ENCODE data around the gene LENG8. TPM values are rescaled to one million over a fixed set of nuclear protein-coding genes. Genes with fewer than 3 reads are reported as not detected.
A peak's percentile ranks its signal among the peaks of the same experiment; 100 is the strongest.

LENG8 gene
- total and polyA plus RNA-seq, 2 of the 13 experiments (the other 11 are each of a cell fraction or from before 2014, with no cell fraction given), result 14.3 to 41.9 TPM

DNA sequence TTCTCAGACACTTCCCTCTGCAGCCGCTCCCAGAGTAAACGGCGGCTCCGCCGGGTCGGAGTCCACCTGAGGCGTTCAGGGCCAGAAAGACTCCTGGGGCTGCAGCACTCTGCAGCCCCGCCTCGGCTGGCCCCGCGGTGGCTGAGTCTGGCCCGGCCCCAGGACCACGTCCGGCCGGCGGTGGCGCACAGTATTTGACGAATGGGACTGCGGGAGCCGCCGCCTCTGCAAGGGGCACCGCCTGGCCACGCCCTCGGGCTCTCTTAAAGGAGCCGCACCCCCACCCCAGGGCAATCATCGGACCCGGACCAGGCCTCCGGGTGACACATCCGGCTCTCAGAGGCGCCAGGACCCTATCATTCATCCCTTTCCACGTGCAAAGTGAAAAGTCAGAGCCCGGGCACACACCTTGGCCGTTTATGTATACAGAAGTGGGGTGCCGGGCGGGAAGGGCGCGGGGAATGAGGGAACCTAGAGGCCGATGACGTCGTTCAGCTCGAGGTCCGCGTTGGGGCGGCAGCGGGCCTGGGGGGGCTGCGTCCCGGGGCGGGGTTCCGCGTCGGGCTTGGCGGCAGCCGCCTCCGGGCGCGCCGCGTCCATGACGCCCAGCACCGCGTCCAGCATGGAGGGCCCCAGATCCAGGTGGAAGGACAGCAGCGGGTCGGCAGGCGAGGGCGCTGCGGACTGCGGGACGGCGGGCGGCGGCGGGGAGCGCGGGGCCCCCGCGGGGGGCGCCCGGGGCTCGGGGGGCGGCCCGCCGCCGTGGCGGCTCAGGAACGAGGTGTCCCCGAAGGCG lies 15.8 kb downstream of the LENG8 start (continued):
- TF ChIP-seq MEIS2 (CRISPR knock-in tag; IDR thresholded peaks at IDR 0.05) (peak; percentile 31; the same call in 1 of the 2 replicates), FOXJ3 (CRISPR knock-in tag; IDR thresholded peaks at IDR 0.05; ENCODE audit: borderline replicate concordance) (peak; percentile 32; the same call in 1 of the 2 replicates), ETV6 (CRISPR knock-in tag; conservative IDR thresholded peaks at IDR 0.05) (peak; percentile 27; the same call in 1 of the 2 replicates), NCOA5 (CRISPR knock-in tag; IDR thresholded peaks at IDR 0.05) (no peak), NR1H2 (CRISPR knock-in tag; IDR thresholded peaks at IDR 0.05; ENCODE audit: borderline replicate concordance, low read depth) (no peak), DNMT3B (CRISPR knock-in tag; conservative IDR thresholded peaks at IDR 0.05) (no peak), MTA1 (CRISPR knock-in tag; IDR thresholded peaks at IDR 0.05; ENCODE audit: borderline replicate concordance) (peak; percentile 73), KDM5B (CRISPR knock-in tag; IDR thresholded peaks at IDR 0.05; ENCODE audit: borderline replicate concordance) (peak; percentile 55), KDM5A (IDR thresholded peaks at IDR 0.05; ENCODE audit: borderline replicate concordance, low read length) (peak; percentile 56; the same call in 1 of the 2 replicates), CHCHD3 (CRISPR knock-in tag; IDR thresholded peaks at IDR 0.05) (no peak), SKI (IDR thresholded peaks at IDR 0.05; ENCODE audit: partially characterized antibody) (peak; percentile 55), MEF2D (CRISPR knock-in tag; IDR thresholded peaks at IDR 0.05) (peak; percentile 62), ZNF589 (CRISPR knock-in tag; conservative IDR thresholded peaks at IDR 0.05) (0 out of 2 replicates have a peak, but pooled peaks have one; percentile 34), ARNTL (CRISPR knock-in tag; IDR thresholded peaks at IDR 0.05) (peak; percentile 71; the same call in 1 of the 2 replicates), PCBP1 (IDR thresholded peaks at IDR 0.05; ENCODE audit: borderline replicate concordance, low read depth, low read length) (0 out of 2 replicates have a peak, but pooled peaks have one; percentile 70), POLR2A (IDR thresholded peaks at IDR 0.05; ENCODE audit: insufficient read depth in 1 of 2, low read depth in 2 of 2, low read length in 2 of 2) (peak; percentile 60 to 62; a peak in 2 of 4 replicates), SIN3A (IDR thresholded peaks at IDR 0.05; ENCODE audit: borderline replicate concordance, low read depth, low read length) (peak; percentile 22; the same call in 1 of the 2 replicates), ETV5 (CRISPR knock-in tag; IDR thresholded peaks at IDR 0.05; ENCODE audit: borderline replicate concordance) (peak; percentile 36; the same call in 1 of the 2 replicates)
- TF ChIP-seq, protein P1, sequence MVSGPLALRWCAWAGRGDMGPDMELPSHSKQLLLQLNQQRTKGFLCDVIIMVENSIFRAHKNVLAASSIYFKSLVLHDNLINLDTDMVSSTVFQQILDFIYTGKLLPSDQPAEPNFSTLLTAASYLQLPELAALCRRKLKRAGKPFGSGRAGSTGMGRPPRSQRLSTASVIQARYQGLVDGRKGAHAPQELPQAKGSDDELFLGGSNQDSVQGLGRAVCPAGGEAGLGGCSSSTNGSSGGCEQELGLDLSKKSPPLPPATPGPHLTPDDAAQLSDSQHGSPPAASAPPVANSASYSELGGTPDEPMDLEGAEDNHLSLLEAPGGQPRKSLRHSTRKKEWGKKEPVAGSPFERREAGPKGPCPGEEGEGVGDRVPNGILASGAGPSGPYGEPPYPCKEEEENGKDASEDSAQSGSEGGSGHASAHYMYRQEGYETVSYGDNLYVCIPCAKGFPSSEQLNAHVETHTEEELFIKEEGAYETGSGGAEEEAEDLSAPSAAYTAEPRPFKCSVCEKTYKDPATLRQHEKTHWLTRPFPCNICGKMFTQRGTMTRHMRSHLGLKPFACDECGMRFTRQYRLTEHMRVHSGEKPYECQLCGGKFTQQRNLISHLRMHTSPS (CRISPR knock-in tag; IDR thresholded peaks at IDR 0.05; ENCODE audit: low read depth), result no peak
- TF ChIP-seq, protein P2, sequence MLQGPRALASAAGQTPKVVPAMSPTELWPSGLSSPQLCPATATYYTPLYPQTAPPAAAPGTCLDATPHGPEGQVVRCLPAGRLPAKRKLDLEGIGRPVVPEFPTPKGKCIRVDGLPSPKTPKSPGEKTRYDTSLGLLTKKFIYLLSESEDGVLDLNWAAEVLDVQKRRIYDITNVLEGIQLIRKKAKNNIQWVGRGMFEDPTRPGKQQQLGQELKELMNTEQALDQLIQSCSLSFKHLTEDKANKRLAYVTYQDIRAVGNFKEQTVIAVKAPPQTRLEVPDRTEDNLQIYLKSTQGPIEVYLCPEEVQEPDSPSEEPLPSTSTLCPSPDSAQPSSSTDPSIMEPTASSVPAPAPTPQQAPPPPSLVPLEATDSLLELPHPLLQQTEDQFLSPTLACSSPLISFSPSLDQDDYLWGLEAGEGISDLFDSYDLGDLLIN (CRISPR knock-in tag; IDR thresholded peaks at IDR 0.05; ENCODE audit: borderline replicate concordance), result 0 out of 2 replicates have a peak, but pooled peaks have one; percentile 25
- TF ChIP-seq, protein P3, sequence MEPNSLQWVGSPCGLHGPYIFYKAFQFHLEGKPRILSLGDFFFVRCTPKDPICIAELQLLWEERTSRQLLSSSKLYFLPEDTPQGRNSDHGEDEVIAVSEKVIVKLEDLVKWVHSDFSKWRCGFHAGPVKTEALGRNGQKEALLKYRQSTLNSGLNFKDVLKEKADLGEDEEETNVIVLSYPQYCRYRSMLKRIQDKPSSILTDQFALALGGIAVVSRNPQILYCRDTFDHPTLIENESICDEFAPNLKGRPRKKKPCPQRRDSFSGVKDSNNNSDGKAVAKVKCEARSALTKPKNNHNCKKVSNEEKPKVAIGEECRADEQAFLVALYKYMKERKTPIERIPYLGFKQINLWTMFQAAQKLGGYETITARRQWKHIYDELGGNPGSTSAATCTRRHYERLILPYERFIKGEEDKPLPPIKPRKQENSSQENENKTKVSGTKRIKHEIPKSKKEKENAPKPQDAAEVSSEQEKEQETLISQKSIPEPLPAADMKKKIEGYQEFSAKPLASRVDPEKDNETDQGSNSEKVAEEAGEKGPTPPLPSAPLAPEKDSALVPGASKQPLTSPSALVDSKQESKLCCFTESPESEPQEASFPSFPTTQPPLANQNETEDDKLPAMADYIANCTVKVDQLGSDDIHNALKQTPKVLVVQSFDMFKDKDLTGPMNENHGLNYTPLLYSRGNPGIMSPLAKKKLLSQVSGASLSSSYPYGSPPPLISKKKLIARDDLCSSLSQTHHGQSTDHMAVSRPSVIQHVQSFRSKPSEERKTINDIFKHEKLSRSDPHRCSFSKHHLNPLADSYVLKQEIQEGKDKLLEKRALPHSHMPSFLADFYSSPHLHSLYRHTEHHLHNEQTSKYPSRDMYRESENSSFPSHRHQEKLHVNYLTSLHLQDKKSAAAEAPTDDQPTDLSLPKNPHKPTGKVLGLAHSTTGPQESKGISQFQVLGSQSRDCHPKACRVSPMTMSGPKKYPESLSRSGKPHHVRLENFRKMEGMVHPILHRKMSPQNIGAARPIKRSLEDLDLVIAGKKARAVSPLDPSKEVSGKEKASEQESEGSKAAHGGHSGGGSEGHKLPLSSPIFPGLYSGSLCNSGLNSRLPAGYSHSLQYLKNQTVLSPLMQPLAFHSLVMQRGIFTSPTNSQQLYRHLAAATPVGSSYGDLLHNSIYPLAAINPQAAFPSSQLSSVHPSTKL (CRISPR knock-in tag; IDR thresholded peaks at IDR 0.05), result no peak
- TF ChIP-seq, protein P4, sequence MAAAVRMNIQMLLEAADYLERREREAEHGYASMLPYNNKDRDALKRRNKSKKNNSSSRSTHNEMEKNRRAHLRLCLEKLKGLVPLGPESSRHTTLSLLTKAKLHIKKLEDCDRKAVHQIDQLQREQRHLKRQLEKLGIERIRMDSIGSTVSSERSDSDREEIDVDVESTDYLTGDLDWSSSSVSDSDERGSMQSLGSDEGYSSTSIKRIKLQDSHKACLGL (CRISPR knock-in tag; IDR thresholded peaks at IDR 0.05), result no peak

All from HepG2 (cell line).